HG03280 (cell line): Measurements from ENCODE around the gene ARHGAP40.

Experiments
- ATAC-seq: cut with Tn5 transposase; IDR thresholded peaks from one replicate; pipeline ENCODE4 v1.9.1; 2021; ENCODE audit warnings: mild to moderate bottlenecking, moderate library complexity; ENCODE audit not compliant: unreplicated experiment

The ARHGAP40 gene

GRCh38 chr20:38673725-38674091 is 72.1 kb downstream of the ARHGAP40 start:
- ATAC-seq = peak; percentile 17

GRCh38 chr20:38674092-38674764 is 72.6 kb downstream of the ARHGAP40 start:
- ATAC-seq = peak; percentile 55

DNA sequence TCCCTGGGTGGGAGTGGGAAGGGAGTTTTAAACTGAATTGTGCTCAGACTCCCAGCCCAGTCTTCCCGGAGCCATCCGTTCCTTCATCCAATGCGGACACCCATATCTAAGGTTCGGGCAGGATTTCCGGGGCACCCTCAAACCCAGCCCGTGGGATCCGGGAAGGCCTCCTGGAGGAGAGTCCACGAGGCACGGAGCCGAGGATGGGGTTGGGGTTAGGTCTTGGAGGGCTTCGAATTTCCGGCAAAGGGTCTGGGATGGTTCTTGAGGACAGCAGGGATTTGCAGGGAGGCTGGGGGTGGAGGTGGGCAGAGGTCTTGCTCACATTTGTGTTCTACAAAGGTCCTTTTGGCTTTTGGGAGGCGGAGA is 73.1 kb downstream of the ARHGAP40 start:
- ATAC-seq = no peak

- no peak for ATAC-seq
These were observed 75.0 kb downstream of the ARHGAP40 start for GRCh38 chr20:38676576-38676975.

GRCh38 chr20:38680500-38681306 is 79.1 kb downstream of the ARHGAP40 start:
- ATAC-seq = no peak

- no peak for ATAC-seq
These were observed 83.7 kb downstream of the ARHGAP40 start for GRCh38 chr20:38685271-38685670.

- ATAC-seq = no peak
These were observed 84.4 kb downstream of the ARHGAP40 start for GRCh38 chr20:38685853-38686473.

DNA sequence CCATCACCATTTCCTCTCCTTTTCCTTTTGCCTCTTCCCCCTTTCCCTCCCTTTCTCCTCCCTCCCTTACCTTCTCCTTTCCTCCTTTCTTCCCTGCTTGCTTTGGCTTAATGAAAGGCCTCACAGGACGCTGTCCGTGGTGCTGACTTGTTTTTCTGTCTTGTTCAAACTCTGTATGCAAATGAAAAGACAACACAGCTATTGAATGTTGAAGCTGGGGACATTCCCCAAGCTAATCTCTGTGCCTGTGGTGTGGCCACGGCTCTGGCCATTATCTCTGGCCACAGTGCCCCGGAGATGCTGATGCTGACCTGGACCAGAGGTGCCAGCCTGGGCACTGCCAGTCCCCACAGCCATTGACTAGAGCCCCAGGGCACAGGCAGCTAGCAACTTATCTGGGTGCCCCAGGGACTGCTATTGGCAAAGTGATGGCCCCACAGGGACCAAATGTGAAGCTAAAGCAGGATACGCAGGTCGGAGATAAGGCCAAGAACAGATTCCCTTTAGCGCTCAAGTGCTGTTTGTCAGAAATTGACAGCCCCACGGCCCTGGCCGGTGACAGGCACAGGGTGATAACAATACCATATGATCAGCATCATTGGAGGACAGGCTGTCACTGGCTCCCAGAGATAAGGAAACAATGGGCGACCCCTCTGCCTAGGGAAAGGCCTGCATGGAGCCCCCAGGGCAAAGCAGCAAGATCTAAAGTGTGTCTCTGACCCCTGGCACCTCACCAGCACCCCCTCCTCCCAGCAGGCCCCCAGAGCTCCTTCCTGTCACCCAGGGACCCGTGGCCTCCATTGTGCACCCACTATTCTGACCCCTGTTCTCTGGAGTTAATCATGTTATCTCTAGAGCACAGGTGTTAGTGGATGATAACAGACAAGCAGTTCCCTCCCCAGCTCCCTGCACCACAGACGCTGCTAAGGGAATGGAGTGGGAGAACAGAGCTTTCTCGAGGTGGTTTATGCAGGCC is 91.1 kb downstream of the ARHGAP40 start:
- no peak for ATAC-seq

- ATAC-seq = no peak
These were observed 95.7 kb downstream of the ARHGAP40 start for GRCh38 chr20:38697306-38697705.

DNA sequence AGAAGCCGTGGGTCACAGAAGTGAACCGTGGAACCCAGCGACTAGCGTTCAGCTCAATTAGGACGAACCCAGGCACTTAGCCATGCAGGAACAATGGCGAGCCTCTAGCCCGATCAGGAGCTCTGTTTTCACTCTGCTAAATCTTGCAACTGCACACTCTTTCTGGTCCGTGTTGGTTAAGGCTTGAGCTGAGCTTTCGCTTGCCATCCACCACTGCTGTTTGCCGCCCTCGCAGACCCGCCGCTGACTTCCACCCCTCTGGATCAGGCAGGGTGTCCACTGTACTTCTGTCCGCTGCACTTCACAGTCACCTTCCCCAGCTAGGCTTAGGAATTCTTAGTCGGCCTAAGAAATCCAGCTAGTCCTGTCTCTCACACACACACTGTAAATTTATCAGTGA is 96.9 kb downstream of the ARHGAP40 start:
- no peak for ATAC-seq

- ATAC-seq = no peak
These were observed 98.5 kb downstream of the ARHGAP40 start for GRCh38 chr20:38700141-38700540.
